OCI-LY7 (cell line): ENCODE results near the gene NTN3. TPM values are rescaled to one million over a fixed set of nuclear protein-coding genes. Genes with fewer than 3 reads are reported as not detected.
A peak's percentile ranks its signal among the peaks of the same experiment; 100 is the strongest.

Source experiments
- Bru-seq: library from RNA; stranded (reverse); fragments of 400-500 nt; gene quantifications from one replicate; lab custom pipeline; 2021; lab: Mats Ljungman, UMichigan
- BruChase-seq, 2 experiments: library from RNA; stranded (reverse); fragments of 400-500 nt; gene quantifications; one replicate each; lab custom pipeline; 2021; lab: Mats Ljungman, UMichigan
- BruUV-seq: library from RNA; stranded (reverse); fragments of 400-500 nt; replicated peaks from 2 replicates; lab custom pipeline; 2021; lab: Mats Ljungman, UMichigan
- CTCF ChIA-PET: fragments of 300-600 bp; sonication (Branson Sonifier 250); formaldehyde crosslinking; loops from one replicate; lab custom pipeline; 2022; ENCODE audit warnings: antibody characterized with exemption; ENCODE audit not compliant: unreplicated experiment; lab: Charles Lee
- POLR2A ChIA-PET: fragments of 300-600 bp; sonication (Branson Sonifier 250); formaldehyde crosslinking; loops from one replicate; lab custom pipeline; 2022; ENCODE audit warnings: antibody characterized with exemption; lab: Charles Lee
- DNase-seq: peaks from one replicate; pipeline ENCODE4 v3.0.0-alpha.2; 2015; ENCODE audit warnings: low spot score
- H2AFZ ChIP-seq: fragments of 200-600 bp; sonication (generic), shearing (Covaris generic); 2 replicates; pipeline ENCODE4 v1.6.1; 2014; ENCODE audit warnings: mild to moderate bottlenecking, antibody characterized with exemption, low read length, moderate library complexity
- H3K27ac ChIP-seq: fragments of 200-600 bp; sonication (generic); 2 replicates; pipeline ENCODE4 v1.5.1; 2014; ENCODE audit warnings: mixed run types, low read depth, mild to moderate bottlenecking, moderate library complexity, low read length, inconsistent platforms; ENCODE audit not compliant: poor library complexity, severe bottlenecking
- H3K36me3 ChIP-seq: fragments of 200-600 bp; sonication (generic); 2 replicates; pipeline ENCODE4 v1.6.1; 2014; ENCODE audit warnings: mild to moderate bottlenecking, antibody characterized with exemption, low read length, moderate library complexity, mixed read lengths; ENCODE audit not compliant: insufficient read depth
- H3K4me1 ChIP-seq: fragments of 200-600 bp; sonication (generic); 2 replicates; pipeline ENCODE4 v1.5.1; 2014; ENCODE audit warnings: mild to moderate bottlenecking, low read length; ENCODE audit not compliant: insufficient read depth, poor library complexity, severe bottlenecking
- H3K4me2 ChIP-seq: fragments of 200-600 bp; sonication (generic); 2 replicates; pipeline ENCODE4 v1.6.1; 2014; ENCODE audit warnings: mild to moderate bottlenecking, low read length
- H3K4me3 ChIP-seq: fragments of 200-600 bp; sonication (generic); 2 replicates; pipeline ENCODE4 v1.5.1; 2014; ENCODE audit warnings: mild to moderate bottlenecking, low read depth, low read length; ENCODE audit not compliant: poor library complexity, severe bottlenecking
- H3K79me2 ChIP-seq: fragments of 200-600 bp; sonication (generic); 2 replicates; pipeline ENCODE4 v1.6.1; 2016; ENCODE audit warnings: low read depth, mild to moderate bottlenecking, low read length, moderate library complexity, mixed read lengths; ENCODE audit not compliant: insufficient read depth
- H3K9me2 ChIP-seq: fragments of 200-600 bp; sonication (generic); 2 replicates; pipeline ENCODE4 v1.6.1; 2016; ENCODE audit warnings: mild to moderate bottlenecking, low read length, mixed read lengths; ENCODE audit not compliant: insufficient read depth
- H3K9me3 ChIP-seq: fragments of 200-600 bp; sonication (generic); 2 replicates; pipeline ENCODE4 v1.6.1; 2014; ENCODE audit warnings: mild to moderate bottlenecking, mixed run types, low read length, mixed read lengths
- H4K20me1 ChIP-seq: fragments of 200-600 bp; sonication (generic); 2 replicates; pipeline ENCODE4 v1.6.1; 2014; ENCODE audit warnings: mild to moderate bottlenecking, antibody characterized with exemption, low read length, moderate library complexity, mixed read lengths; ENCODE audit not compliant: insufficient read depth
- EZH2phosphoT487 ChIP-seq: fragments of 200-600 bp; sonication (generic); IDR thresholded peaks from 2 replicates; pipeline ENCODE4 v1.6.1; 2018; ENCODE audit warnings: low read depth, borderline replicate concordance, mild to moderate bottlenecking, mixed run types, antibody characterized with exemption, low read length, moderate library complexity, mixed read lengths
- intact Hi-C: fragments of 100-400 bp; cut with micrococcal nuclease; formaldehyde crosslinking; loops from one replicate; pipeline ENCODE4 v1.10.0; 2022; ENCODE audit not compliant: unreplicated experiment
- long read RNA-seq: library from polyadenylated mRNA; stranded (forward); transcript quantifications from one replicate; pipeline ENCODE4 v2.0.0, GENCODE V29; 2022
- total RNA-seq, 2 experiments: library from RNA; depleted of rRNA in 1 of 2; stranded (reverse); fragments of >200 nt in 1 of 2; shearing (Covaris generic) in 1 of 2; gene quantifications; 2 replicates each; pipeline ENCODE4 v1.2.3, GENCODE V29; 2014 to 2022
- TF ChIP-seq, protein P1 (sequence below): fragments of 200-600 bp; sonication (generic); conservative IDR thresholded peaks from 2 replicates; pipeline ENCODE4 v1.5.1; 2014; ENCODE audit warnings: mild to moderate bottlenecking, antibody characterized with exemption, low read length, moderate library complexity, mixed read lengths

The NTN3 gene
- total RNA-seq (2014; rRNA removed; shearing (Covaris generic)) (2.3 and 4.8 TPM in 2 replicates), total RNA-seq (2022) (1.5 and 1.7 TPM in 2 replicates), Bru-seq, nascent RNA (percentile 24 among the genes with signal in this experiment), BruChase-seq, experiment 1, labeled RNA remaining after a 6-hour chase (percentile 36 among the genes with signal in this experiment), BruChase-seq, experiment 2, labeled RNA remaining after a 2-hour chase (percentile 32 among the genes with signal in this experiment)
- long read RNA-seq = 0 reads

DNA sequence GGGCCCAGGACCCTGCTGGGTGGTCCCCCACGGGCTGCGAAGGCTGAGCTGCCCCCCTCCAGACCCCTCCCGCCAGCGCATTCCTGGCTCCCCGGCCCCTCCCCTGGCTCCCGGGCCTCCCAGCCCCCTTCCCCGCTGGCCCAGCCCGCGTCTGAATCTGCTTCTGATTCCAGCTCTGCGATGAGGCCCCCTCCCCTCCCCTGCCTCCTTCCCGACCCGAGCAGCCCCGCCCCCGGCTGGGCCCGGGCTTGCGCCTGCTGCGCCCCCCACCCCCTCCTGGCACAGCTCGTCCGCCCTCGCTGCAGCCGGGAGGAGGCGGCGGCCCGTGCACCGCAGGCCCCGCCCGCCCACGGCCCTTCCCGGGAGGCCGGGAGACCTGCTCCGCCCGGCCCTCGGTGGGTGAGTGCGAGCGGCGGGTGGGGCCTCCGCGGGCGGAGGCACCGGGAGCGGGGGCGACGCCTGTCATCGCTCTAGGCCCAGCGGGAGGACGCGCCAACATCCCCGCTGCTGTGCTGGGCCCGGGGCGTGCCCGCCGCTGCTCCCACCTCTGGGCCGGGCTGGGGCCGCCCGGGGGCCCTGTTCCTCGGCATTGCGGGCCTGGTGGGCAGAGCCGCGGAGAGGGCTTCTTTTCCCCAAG, at the start of gene NTN3:
Gene NTN3, plus strand, starts transcription at position 282 of the 637 bp plus-strand sequence. CDS start 405 bp downstream, outside the sequence.
- Histone ChIP-seq H3K9me3 (no peaks in the 10 kb centered on the region), H3K79me2 (peaks cover 6% of the 10 kb centered on the region; the same call in 1 of the 2 replicates), H3K4me2 (peak within 1 kb of the TSS; percentile 91), H2AFZ (no peak within 1 kb of the TSS), H4K20me1 (peaks cover 5% of the 10 kb centered on the region; the same call in 1 of the 2 replicates), H3K27ac (peak within 1 kb of the TSS; percentile 89), H3K36me3 (no peaks in the 10 kb centered on the region), H3K4me3 (peak within 1 kb of the TSS; percentile 60), H3K9me2 (no peaks in the 10 kb centered on the region), H3K4me1 (peaks cover 78% of the 10 kb centered on the region)
- ChIA-PET POLR2A (interaction anchor here (1.0 to 1.9 kb wide), 2 partner anchors 11 to 30 kb away, joined by 3 to 11 read pairs; partner anchors contain the start of gene TEDC2), CTCF (no interaction called here)
- BruUV-seq = no TSS peak
- DNase-seq = peak; percentile 62
- TF ChIP-seq, protein P1, sequence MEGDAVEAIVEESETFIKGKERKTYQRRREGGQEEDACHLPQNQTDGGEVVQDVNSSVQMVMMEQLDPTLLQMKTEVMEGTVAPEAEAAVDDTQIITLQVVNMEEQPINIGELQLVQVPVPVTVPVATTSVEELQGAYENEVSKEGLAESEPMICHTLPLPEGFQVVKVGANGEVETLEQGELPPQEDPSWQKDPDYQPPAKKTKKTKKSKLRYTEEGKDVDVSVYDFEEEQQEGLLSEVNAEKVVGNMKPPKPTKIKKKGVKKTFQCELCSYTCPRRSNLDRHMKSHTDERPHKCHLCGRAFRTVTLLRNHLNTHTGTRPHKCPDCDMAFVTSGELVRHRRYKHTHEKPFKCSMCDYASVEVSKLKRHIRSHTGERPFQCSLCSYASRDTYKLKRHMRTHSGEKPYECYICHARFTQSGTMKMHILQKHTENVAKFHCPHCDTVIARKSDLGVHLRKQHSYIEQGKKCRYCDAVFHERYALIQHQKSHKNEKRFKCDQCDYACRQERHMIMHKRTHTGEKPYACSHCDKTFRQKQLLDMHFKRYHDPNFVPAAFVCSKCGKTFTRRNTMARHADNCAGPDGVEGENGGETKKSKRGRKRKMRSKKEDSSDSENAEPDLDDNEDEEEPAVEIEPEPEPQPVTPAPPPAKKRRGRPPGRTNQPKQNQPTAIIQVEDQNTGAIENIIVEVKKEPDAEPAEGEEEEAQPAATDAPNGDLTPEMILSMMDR = no peak
- no peak for TF ChIP-seq EZH2phosphoT487
- intact Hi-C loops = no loop called here

DNA sequence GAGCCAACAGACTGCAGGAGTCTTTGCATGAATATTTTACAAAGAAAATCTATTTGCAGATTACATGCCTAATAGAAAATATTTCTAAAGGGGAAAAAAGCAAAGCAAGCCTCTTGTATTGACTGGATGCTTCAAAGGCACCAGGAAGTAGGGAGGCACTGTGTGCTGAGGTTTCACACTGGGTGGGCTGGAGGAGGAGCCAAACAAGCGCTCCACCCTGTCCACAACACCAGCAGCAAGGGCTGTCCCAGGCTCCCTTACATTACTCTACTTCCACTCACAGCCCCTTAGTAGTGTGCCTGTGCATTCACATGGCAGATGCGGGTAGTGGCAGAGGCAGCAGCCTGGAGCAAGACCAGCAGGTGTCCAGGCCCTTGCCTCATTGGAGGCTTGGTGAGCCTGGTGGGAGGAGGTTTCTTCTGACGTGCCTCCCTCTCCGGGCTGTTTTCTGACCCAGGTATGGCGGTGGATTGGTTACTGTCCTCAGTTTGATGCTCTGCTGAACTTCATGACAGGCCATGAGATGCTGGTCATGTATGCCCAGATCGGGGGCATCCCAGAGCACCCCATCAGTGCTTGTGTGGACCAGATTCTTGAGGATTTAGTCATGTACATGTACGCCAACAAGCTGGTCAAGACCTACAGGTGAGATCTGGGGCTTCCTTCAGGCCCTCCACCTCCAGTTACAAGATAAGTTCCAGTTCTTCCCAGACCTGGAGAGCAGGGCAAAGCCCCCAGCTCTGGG, 48.8 kb upstream of the NTN3 start:
- Histone ChIP-seq H3K79me2 (no peaks in the 10 kb centered on the region), H3K27ac (no peak overlapping the region), H3K4me2 (no peak overlapping the region), H3K9me3 (no peaks in the 10 kb centered on the region), H3K4me3 (no peak overlapping the region), H4K20me1 (no peaks in the 10 kb centered on the region), H3K9me2 (no peaks in the 10 kb centered on the region), H3K36me3 (no peaks in the 10 kb centered on the region), H3K4me1 (peaks cover 6% of the 10 kb centered on the region), H2AFZ (no peak overlapping the region)
- intact Hi-C loops = loop anchor here (2.0 to 10.0 kb wide), 2 partner anchors 81 to 267 kb away; partner anchors contain the start of genes ABCA3 and TRAF7
- ChIA-PET POLR2A (no interaction called here), CTCF (no interaction called here)
- TF ChIP-seq, protein P1 = no peak
- no peak for TF ChIP-seq EZH2phosphoT487
- DNase-seq = peak; percentile 31
- BruUV-seq = no TSS peak
